DND-41 (cell line): Measurements from ENCODE around the gene SHTN1.

Experiments used
- ATAC-seq: fragments of 200-7000 bp; cut with Tn5 transposase; 3 replicates; pipeline ENCODE4 v1.9.1; 2021; ENCODE audit warnings: low read depth; ENCODE audit not compliant: insufficient read depth
- DNase-seq: peaks from one replicate; pipeline ENCODE4 v3.0.0-alpha.2; 2020
- H2AFZ ChIP-seq: 2 replicates; pipeline ENCODE4 v1.6.0; 2012; ENCODE audit warnings: low read depth, low read length
- H3K27ac ChIP-seq: 2 replicates; pipeline ENCODE4 v1.5.1; 2012; ENCODE audit warnings: low read length, inconsistent platforms
- H3K27me3 ChIP-seq: fragments of 200-600 bp; sonication (generic); 2 replicates; pipeline ENCODE4 v1.6.0; 2012; ENCODE audit warnings: low read length, mild to moderate bottlenecking, inconsistent platforms; ENCODE audit not compliant: insufficient read depth, poor library complexity
- H3K36me3 ChIP-seq: 2 replicates; pipeline ENCODE4 v1.5.1; 2012; ENCODE audit warnings: low read length, inconsistent platforms; ENCODE audit not compliant: insufficient read depth
- H3K4me1 ChIP-seq: 2 replicates; pipeline ENCODE4 v1.5.1; 2012; ENCODE audit warnings: mild to moderate bottlenecking, low read length; ENCODE audit not compliant: insufficient read depth
- H3K4me2 ChIP-seq: 2 replicates; pipeline ENCODE4 v1.6.0; 2012; ENCODE audit warnings: mild to moderate bottlenecking, moderate library complexity, low read length, inconsistent platforms; ENCODE audit not compliant: insufficient read depth
- H3K4me3 ChIP-seq, 2 experiments: fragments of 200-600 bp in 1 of 2; shearing (Covaris generic) in 1 of 2; 2 replicates each; pipeline ENCODE4 v1.5.1; 2012 to 2016; ENCODE audit warnings: inconsistent platforms in 2 of 2, low read length in 2 of 2, mild to moderate bottlenecking in 2 of 2, low read depth in 1 of 2, moderate library complexity in 1 of 2
- H3K79me2 ChIP-seq: 2 replicates; pipeline ENCODE4 v1.6.0; 2012; ENCODE audit warnings: low read length, inconsistent platforms; ENCODE audit not compliant: insufficient read depth
- H3K9ac ChIP-seq: 2 replicates; pipeline ENCODE4 v1.6.0; 2012; ENCODE audit warnings: low read depth, mild to moderate bottlenecking, inconsistent platforms, low read length, moderate library complexity
- H3K9me3 ChIP-seq: 2 replicates; pipeline ENCODE4 v1.5.1; 2012; ENCODE audit warnings: low read length, moderate library complexity, mild to moderate bottlenecking, inconsistent platforms; ENCODE audit not compliant: insufficient read depth, severe bottlenecking
- H4K20me1 ChIP-seq: 2 replicates; pipeline ENCODE4 v1.6.0; 2012; ENCODE audit warnings: low read length; ENCODE audit not compliant: insufficient read depth
- CTCF ChIP-seq: IDR thresholded peaks from 2 replicates; pipeline ENCODE4 v1.5.1; 2012; ENCODE audit warnings: borderline replicate concordance, low read length, moderate library complexity, mild to moderate bottlenecking; ENCODE audit not compliant: poor library complexity, severe bottlenecking; ENCODE audit errors: extremely low read depth
- EZH2 ChIP-seq: IDR thresholded peaks from 3 replicates; pipeline ENCODE4 v1.6.1; 2012; ENCODE audit warnings: borderline replicate concordance, low read depth, mild to moderate bottlenecking, moderate library complexity, low read length, inconsistent platforms; ENCODE audit not compliant: severe bottlenecking

SHTN1 gene

GRCh38 chr10:116993610-116994009, 11.4 kb downstream of the SHTN1 start:
- TF ChIP-seq EZH2: no peak
- TF ChIP-seq CTCF: no peak
- no peak overlapping the region for H2AFZ ChIP-seq
- no peaks in the 10 kb centered on the region for H3K27me3 ChIP-seq
- no peak overlapping the region for H3K27ac ChIP-seq
- H3K9ac ChIP-seq: no peak overlapping the region
- no peaks in the 10 kb centered on the region for H3K36me3 ChIP-seq
- ATAC-seq (no peak), DNase-seq (no peak)
- H3K4me3 ChIP-seq: no peak overlapping the region
- H4K20me1 ChIP-seq: no peaks in the 10 kb centered on the region
- H3K4me2 ChIP-seq: no peak overlapping the region
- H3K4me1 ChIP-seq: no peaks in the 10 kb centered on the region
- H3K9me3 ChIP-seq: no peaks in the 10 kb centered on the region
- no peaks in the 10 kb centered on the region for H3K79me2 ChIP-seq

GRCh38 chr10:116992183-116992582, 12.8 kb downstream of the SHTN1 start:
- no peak overlapping the region for H3K4me2 ChIP-seq
- no peaks in the 10 kb centered on the region for H4K20me1 ChIP-seq
- H3K27me3 ChIP-seq: no peaks in the 10 kb centered on the region
- no peaks in the 10 kb centered on the region for H3K36me3 ChIP-seq
- H3K4me3 ChIP-seq: no peak overlapping the region
- H3K27ac ChIP-seq: no peak overlapping the region
- H3K9ac ChIP-seq: no peak overlapping the region
- no peak for TF ChIP-seq CTCF
- TF ChIP-seq EZH2: no peak
- no peak overlapping the region for H2AFZ ChIP-seq
- no peaks in the 10 kb centered on the region for H3K79me2 ChIP-seq
- ATAC-seq (no peak), DNase-seq (no peak)
- no peaks in the 10 kb centered on the region for H3K4me1 ChIP-seq
- no peaks in the 10 kb centered on the region for H3K9me3 ChIP-seq

- Histone ChIP-seq H3K36me3 (no peaks in the 10 kb centered on the region), H3K4me1 (no peaks in the 10 kb centered on the region), H3K4me2 (no peak overlapping the region), H3K79me2 (no peaks in the 10 kb centered on the region), H3K27ac (no peak overlapping the region), H3K4me3 (no peak overlapping the region), H3K9me3 (no peaks in the 10 kb centered on the region), H3K27me3 (no peaks in the 10 kb centered on the region), H2AFZ (no peak overlapping the region), H3K9ac (no peak overlapping the region), H4K20me1 (no peaks in the 10 kb centered on the region)
- ATAC-seq (no peak), DNase-seq (no peak)
- TF ChIP-seq CTCF (no peak), EZH2 (no peak)
Measured at GRCh38 chr10:116990276-116990800, 14.6 kb downstream of the SHTN1 start.

GRCh38 chr10:116989439-116989838, 15.5 kb downstream of the SHTN1 start:
- H3K27me3 ChIP-seq: no peaks in the 10 kb centered on the region
- no peak for DNase-seq
- no peak overlapping the region for H2AFZ ChIP-seq
- TF ChIP-seq EZH2: no peak
- TF ChIP-seq CTCF: no peak
- H3K4me1 ChIP-seq: no peaks in the 10 kb centered on the region
- H3K36me3 ChIP-seq: no peaks in the 10 kb centered on the region
- H3K9ac ChIP-seq: no peak overlapping the region
- no peak overlapping the region for H3K4me2 ChIP-seq
- no peaks in the 10 kb centered on the region for H3K9me3 ChIP-seq
- no peaks in the 10 kb centered on the region for H4K20me1 ChIP-seq
- ATAC-seq: no peak
- H3K79me2 ChIP-seq: no peaks in the 10 kb centered on the region
- no peak overlapping the region for H3K27ac ChIP-seq
- no peak overlapping the region for H3K4me3 ChIP-seq
